HG03097 (cell line): Measurements from ENCODE around the gene HBG2.
"Not testable (repeated sequence)": the region's sequence is repeated elsewhere in the genome, so short reads cannot be mapped to it uniquely, and the experiment has no call there.

Source experiments
- ATAC-seq: cut with Tn5 transposase; IDR thresholded peaks from one replicate; pipeline ENCODE4 v1.9.1; 2021; ENCODE audit not compliant: unreplicated experiment, low FRiP score

HBG2 gene

GRCh38 chr11:5282628-5283027 is 28.0 kb upstream of the HBG2 start:
- no peak for ATAC-seq

DNA sequence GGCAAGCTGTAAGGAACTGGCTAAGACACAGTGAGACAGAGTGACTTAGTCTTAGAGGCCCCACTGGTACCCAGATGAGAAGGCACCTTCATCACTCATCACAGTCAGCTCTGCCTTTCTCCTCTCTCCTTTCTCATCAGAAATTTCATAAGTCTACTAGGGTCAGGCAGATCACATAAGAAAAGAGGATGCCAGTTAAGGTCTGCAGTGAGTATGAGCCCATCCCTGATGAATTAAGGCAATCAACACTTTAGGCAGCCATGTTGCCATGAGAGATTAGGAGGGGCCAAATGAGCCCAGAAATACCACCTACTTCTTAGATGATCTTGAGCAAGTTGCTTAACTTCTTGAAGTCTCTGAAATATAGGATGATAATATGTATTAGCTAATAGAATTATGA is 27.0 kb upstream of the HBG2 start:
- ATAC-seq, result no peak

DNA sequence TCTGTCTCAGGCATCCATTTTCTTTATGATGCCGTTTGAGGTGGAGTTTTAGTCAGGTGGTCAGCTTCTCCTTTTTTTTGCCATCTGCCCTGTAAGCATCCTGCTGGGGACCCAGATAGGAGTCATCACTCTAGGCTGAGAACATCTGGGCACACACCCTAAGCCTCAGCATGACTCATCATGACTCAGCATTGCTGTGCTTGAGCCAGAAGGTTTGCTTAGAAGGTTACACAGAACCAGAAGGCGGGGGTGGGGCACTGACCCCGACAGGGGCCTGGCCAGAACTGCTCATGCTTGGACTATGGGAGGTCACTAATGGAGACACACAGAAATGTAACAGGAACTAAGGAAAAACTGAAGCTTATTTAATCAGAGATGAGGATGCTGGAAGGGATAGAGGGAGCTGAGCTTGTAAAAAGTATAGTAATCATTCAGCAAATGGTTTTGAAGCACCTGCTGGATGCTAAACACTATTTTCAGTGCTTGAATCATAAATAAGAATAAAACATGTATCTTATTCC is 26.1 kb upstream of the HBG2 start:
- ATAC-seq, result peak; percentile 92

DNA sequence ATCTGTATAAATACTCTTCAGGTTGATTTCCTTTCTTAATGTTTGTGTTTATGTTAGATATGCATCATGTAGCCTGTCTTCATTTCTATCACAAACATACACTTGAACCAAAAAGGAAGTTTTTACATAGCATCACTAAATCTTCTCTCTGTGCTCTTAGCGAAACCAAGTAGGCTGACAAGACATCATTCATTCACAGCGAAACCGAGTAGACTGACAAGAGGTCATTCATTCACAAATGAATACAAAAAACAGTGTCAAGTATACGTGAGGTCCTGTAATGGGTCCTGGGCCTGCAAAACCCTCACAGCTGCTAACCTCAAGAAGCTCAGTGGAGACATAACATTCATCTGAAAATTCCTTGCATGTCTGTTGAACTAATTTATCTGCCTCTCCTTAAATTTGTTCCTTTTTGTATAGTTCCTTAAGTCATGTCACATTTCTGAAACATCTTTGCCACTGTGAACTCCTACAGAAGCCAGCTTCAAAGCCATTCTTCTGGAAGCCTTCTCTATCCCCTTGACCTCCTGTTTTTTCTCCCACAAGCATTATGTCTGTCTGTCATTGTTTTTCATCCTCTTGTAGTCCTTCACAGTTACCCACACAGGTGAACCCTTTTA is 25.0 kb upstream of the HBG2 start:
- ATAC-seq, result no peak

- no peak for ATAC-seq
Observed at GRCh38 chr11:5277807-5278382, 23.3 kb upstream of the HBG2 start.

DNA sequence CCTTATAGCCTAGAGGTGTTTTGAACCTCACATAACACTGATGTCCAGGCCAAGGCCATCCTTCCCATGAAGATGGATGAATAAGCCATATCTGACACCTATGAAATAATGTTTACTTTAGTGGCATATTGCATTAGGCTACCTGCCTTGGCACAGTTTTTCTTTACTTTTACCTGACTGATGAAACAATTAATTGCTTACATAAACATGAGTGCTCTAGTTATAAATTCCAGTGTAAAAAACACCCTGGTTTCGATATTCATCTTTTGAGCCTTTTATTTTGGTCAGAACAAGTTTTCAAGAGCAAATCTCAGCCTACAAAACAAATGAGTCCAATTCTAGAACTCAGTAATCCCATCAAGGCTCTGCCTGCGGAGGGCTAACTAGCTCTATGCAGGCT is 22.1 kb upstream of the HBG2 start:
- no peak for ATAC-seq

DNA sequence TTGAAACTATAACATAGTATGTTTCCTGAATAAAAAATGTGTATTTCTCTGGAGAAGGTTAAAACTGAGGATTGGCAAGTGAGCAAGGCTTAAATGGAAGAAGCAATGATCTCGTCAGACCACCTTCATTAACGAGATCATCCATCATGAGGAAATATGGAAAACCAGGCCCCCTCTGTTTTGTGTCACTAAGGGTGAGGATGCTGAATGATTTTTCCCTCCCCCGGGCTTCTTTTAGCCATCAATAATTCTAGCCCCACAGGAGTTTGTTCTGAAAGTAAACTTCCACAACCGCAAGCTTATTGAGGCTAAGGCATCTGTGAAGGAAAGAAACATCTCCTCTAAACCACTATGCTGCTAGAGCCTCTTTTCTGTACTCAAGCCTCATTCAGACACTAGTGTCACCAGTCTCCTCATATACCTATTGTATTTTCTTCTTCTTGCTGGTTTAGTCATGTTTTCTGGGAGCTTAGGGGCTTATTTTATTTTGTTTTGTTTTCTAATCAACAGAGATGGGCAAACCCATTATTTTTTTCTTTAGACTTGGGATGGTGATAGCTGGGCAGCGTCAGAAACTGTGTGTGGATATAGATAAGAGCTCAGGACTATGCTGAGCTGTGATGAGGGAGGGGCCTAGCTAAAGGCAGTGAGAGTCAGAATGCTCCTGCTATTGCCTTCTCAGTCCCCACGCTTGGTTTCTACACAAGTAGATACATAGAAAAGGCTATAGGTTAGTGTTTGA is 21.0 kb upstream of the HBG2 start:
- no peak for ATAC-seq

GRCh38 chr11:5274395-5274794 is 19.8 kb upstream of the HBG2 start:
- no peak for ATAC-seq

DNA sequence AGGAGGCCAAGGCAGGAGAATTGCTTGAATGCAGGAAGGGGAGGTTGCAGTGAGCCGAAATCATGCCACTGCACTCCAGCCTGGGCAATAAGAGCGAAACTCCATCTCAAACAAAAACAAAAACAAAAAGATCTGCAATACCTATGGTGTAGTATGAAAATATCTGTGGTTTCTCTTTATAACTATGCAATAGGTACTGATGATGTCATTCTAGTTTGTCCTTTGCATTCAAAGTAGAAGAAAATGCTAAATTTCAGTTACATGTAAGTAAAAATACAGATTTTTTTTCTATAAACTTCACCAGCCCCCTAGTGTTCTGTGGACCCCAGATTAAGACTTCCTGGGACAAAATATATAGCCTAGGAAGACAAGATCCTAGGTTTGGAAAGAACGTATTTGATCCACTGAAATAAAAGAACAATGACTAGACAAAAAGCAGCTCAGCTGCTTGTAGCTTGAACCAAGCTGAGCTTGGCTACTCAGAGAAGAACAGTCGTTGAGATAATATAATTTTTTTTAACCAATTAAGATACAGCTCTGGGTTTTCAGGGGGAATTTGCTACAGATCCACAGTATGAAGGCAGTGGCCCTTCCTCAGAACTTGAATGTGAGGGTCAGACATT is 17.9 kb upstream of the HBG2 start:
- ATAC-seq, result no peak

DNA sequence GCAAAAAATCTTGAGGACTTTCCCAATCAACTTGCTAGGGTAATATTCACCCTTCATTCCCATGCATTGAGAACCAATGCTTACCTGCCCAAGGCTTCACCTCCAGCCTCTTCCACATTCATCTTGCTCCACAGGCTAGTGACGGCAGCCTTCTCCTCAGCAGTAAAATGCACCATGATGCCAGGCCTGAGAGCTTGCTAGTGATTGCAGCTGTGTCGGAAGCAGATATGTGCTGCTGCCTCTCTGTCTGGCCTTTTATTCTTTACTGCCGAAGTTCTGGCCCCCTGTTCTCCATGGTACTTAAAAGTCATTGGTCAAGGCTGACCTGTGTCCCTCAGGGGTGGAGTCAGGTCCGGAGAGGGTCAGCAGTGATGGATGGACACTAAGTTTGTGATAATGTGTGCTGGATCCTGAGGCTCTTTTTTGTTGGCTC is 15.2 kb upstream of the HBG2 start, which contains the start of gene HBE1:
Gene HBE1, minus strand, starts transcription at position 231 of the 433 bp plus-strand sequence. Its CDS starts 55 bp downstream, at position 176.
- no peak for ATAC-seq

DNA sequence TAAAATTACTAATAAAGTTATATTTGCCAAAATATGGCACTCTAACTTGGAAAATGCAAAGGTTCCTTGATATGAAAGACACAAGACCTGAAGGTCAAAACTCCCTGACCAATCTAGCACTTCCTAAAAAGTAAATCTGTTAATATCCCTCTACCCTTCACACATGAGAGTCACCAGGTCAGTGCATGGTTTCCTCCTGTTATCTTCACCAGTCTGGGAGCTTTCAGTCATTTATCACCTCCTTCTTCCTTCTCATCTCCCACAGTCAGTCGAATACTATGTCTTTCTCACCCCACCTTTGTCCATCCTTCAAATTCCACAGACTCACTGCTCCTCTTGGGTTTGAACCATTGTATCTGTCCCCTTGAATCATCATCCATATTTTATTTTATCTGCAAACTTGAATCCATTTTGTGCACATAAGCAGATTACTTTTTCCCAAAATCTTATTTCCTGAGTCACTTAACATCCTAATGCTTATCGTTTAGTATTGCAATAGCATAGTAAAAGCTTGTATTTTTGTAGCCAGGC is 12.5 kb upstream of the HBG2 start:
- ATAC-seq, result no peak

DNA sequence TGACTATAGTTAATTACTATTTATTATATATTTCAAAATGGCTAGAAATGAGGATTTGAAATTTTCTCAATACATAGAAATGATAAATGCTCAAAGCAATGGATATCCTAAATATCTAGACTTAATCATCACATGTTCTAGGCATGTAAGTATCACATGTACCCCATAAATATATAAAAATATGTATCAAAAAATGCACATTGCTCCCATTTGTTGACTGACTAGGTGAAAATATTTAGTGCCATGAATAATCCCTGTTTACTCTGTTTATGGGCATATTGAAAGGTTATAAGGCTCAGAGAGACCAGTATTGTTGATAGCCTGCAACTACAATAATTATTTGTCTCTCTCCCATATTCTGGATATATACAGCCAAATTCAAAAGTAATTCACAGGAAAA is 12.0 kb upstream of the HBG2 start:
- ATAC-seq, result no peak

DNA sequence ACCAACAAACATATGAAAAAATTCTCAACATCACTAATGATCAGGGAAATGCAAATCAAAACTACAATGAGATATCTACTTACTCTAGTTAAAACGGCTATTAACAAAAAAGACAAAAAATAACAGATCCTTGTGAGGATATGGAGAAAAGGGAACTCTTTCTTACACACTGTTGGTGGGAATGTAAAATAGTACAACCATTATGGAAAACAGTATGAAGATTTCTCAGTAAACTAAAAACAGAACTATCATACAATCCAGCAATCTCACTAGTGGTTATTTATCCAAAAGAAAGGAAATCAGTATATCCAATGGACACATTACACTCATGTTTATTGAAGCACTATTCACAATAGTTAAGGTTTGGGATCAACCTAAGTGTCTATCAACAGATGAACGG is 11.3 kb upstream of the HBG2 start:
- ATAC-seq, result no peak

GRCh38 chr11:5258543-5259262 is 4.1 kb upstream of the HBG2 start:
- no peak for ATAC-seq

- ATAC-seq, result no peak
Observed at GRCh38 chr11:5257296-5257695, 2.7 kb upstream of the HBG2 start.

- not testable (repeated sequence) for ATAC-seq
Observed at GRCh38 chr11:5254023-5254422, 558 bp downstream of the HBG2 start.

DNA sequence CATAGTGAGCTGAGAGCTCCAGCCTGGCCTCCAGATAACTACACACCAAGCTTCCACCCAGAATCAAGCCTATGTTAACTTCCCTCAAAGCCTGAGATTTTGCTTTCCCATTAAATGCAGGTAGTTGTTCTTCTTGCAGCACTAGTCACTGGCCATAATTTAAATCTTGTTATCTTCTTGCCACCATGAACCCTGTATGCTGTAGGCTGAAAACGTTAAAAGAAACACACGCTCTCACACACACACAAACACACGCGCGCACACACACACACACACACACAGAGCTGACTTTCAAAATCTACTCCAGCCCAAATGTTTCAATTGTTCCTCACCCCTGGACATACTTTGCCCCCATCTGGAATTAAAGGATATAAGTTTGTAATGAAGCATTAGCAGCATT is 1.1 kb downstream of the HBG2 start:
- not testable (repeated sequence) for ATAC-seq

DNA sequence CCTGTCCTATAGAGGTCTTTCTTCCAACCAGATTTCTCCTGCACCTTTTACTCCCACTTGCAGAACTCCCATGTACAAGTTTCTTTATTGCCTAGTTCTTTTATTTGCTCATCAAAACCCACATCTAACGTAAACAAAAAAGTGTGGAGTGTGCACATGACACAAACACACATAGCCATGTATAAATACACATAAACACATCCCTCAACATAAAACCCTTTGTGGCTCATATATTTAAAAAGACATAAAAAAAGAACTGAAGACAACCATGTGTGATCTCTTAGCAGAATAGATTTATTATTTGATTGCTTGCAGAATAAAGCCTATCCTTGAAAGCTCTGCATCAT is 1.7 kb downstream of the HBG2 start:
- no peak for ATAC-seq

DNA sequence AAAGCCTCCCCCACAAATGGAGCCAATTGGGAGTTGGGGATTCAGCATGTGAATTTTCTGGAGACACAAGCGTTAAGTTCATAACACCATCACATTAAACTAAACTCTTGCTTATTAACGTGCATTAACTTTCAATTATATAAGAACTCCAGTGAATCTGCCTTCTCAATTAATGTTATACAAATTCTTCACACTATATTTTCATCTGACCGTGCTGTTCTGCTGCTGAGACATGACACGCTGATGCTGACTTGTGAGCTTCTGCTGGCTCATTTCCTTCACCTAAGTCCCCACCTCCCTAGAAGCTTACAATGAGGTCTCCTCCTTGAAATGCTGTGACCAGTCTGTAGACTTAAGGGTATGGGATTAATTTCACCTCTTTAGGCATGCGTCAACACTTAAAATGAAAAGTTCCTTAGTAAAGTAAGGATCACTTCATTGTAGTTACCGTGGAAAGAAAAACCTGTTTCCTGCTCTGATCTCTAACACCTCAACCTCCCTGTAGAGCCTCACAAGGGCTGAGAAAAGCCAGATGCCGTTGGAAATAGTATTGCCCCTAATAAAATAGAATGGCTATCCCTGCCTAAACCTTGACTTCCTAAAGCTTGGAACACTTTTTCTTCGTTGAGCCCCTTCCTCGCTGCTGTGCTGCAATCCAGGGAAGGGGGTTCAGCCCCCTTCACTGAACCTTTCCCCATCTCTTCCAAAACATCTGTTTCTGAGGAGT is 2.2 kb downstream of the HBG2 start:
- ATAC-seq, result no peak

- ATAC-seq, result no peak
Observed at GRCh38 chr11:5251746-5252145, 2.8 kb downstream of the HBG2 start.
